Choroid plexus epithelial cell (primary cell): Measurements from ENCODE around the gene SLC11A1.
A peak's percentile ranks its signal among the peaks of the same experiment; 100 is the strongest.

Experiments
- DNase-seq: peaks from one replicate; pipeline ENCODE4 v3.0.0-alpha.2; 2010; ENCODE audit warnings: low read depth
- H3K4me3 ChIP-seq: 2 replicates; pipeline ENCODE4 v1.5.1; 2011; ENCODE audit warnings: low read depth, mild to moderate bottlenecking, control low read depth, low read length, moderate library complexity
- TF ChIP-seq, protein P1 (sequence below): conservative IDR thresholded peaks from 2 replicates; pipeline ENCODE4 v1.5.1; 2011; ENCODE audit warnings: low read depth, mild to moderate bottlenecking, control low read depth, inconsistent platforms, low read length, moderate library complexity

Gene SLC11A1

DNA sequence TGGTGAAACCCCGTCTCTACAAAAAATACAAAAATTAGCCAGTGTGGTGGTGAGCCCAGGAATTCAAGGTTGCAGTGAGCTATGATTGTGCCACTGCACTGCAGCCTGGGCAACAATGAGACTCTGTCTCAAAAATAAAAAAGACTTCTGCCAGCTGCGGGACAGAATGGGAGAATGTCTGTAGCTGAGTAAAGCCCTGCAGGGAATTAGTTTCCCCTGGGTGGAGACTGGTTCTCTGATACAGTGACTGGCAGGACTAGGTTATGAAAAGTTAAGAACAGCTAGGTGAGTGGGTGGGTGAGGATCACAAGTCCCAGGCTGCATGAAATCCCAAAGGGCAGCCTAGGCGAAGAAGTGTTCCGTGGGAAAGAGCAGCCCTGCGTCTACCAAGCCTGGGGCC is 39.2 kb upstream of the SLC11A1 start:
- DNase-seq: no peak
- TF ChIP-seq, protein P1, sequence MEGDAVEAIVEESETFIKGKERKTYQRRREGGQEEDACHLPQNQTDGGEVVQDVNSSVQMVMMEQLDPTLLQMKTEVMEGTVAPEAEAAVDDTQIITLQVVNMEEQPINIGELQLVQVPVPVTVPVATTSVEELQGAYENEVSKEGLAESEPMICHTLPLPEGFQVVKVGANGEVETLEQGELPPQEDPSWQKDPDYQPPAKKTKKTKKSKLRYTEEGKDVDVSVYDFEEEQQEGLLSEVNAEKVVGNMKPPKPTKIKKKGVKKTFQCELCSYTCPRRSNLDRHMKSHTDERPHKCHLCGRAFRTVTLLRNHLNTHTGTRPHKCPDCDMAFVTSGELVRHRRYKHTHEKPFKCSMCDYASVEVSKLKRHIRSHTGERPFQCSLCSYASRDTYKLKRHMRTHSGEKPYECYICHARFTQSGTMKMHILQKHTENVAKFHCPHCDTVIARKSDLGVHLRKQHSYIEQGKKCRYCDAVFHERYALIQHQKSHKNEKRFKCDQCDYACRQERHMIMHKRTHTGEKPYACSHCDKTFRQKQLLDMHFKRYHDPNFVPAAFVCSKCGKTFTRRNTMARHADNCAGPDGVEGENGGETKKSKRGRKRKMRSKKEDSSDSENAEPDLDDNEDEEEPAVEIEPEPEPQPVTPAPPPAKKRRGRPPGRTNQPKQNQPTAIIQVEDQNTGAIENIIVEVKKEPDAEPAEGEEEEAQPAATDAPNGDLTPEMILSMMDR: no peak
- H3K4me3 ChIP-seq: no peak overlapping the region

DNA sequence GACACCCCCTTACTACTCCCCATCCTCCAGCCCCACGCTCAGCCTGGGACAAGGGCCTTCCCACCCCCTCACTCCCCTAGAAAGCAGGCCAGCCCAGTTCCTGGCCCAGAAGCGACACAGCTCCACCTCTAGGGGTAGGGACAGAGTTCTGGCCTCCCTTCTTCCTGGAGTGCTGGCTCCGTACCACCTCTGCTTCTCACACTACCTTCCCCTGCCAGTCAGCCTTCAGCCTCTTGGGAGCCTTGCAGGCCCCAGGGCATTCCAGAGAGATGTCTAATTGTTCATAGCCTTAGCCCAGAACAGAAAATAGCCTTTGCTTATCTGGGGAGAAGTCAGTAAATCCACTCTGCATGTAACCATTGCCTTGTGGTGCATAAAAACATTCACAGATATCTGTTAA is 38.5 kb upstream of the SLC11A1 start:
- peak; percentile 78 for DNase-seq

DNA sequence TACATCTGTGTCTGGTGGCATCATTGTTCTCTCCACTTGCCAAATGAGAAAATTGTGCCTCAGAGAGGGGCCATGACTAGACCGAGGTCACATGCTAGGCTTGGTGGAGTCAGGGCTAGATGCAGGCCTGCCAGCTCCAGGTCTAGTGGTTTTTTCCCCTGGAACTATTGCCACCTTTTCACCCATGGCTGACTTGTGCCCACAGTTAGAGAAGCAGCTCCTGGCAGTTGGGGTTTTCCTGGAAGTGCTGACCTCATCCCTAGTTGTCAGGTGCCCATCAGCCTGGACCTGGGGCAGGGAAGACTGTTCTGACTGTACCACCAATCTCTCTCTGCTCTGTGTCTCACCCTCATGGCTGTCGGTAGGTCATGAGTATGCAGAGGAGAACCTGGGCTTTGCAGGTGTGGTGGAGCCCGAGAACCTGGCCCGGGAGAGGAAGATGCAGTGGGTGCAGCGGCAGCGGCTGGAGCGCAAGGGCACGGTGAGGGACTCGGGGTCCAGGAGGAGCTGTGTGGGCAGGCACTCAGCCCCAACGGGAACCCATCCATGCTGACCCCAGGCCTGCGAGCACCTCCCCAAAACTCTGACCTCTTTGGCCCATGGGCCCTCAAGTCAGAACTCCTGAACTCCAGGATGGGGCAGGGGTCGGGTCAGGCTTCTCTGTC is 37.9 kb upstream of the SLC11A1 start:
- DNase-seq: no peak
- no peak overlapping the region for H3K4me3 ChIP-seq
- TF ChIP-seq, protein P1: no peak

More for the DNA sequence above, 38.5 kb upstream of the SLC11A1 start:
- H3K4me3 ChIP-seq: no peak overlapping the region
- TF ChIP-seq, protein P1: no peak

DNA sequence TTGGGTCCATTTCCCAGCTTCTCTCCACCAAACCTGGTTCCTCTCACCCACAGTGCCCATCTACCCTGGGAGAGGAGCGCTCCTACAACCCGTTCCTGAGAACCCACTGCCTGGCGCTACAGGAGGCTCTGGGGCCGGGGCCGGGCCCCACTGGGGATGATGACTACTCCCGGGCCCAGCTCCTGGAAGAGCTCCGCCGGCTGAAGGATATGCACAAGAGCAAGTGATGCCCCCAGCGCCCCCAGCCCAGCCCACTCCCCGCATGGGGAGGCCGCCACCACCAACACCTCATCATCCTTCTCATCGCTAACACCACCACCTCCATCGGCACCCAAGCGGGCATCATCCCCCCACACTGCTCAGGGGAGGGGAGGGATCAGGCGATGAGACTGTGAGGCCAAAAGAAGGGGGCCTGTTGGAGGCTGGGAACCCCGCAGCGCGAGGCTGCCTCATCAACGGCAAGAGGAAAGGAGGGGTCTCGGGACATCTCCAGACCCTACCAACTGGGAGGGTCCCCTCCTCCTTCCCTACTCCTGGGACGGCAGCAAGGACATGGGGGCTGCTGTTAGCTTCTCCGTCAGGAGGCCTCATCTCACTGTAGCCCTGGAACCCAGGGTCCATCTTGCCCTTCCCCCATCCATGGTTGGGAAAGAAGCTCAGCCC is 37.2 kb upstream of the SLC11A1 start:
- TF ChIP-seq, protein P1: no peak
- no peak for DNase-seq
- no peak overlapping the region for H3K4me3 ChIP-seq

DNA sequence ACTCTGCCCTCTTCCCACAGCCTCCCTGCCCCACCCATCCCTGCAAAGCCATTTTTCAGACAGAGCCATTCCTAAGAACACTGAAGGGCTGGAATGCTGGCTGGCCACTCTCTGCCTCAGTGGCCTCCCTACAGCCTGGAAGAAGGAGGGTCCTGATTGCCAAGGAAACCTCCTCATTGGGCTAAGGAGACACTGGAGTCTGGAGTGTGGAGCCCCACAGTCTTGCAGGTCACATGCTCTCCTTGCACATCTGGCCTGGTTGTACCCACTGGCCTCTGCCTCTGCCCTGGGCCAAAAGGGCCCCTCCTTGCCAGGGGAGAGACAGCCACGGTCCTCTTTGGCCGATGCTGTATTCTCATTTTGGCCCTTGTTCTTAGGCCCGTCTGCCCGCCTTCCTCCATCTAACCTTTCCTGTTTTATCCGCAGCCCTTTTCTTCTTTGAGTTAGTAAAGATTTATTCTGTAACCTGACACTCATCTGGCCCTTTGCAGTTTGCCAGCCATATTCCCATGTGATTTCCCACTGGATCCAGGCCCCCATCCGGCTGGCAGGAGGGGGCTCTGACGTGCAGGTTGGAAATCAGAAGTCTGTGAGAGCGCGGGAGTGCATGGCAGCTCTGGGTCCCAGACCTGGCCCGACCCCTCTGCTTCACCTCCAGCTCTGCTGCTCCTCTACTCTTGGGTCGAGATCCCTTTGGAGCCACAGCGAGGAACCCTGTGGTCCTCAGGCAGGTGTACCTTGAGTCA is 36.4 kb upstream of the SLC11A1 start:
- no peak overlapping the region for H3K4me3 ChIP-seq
- no peak for DNase-seq
- TF ChIP-seq, protein P1: no peak

DNA sequence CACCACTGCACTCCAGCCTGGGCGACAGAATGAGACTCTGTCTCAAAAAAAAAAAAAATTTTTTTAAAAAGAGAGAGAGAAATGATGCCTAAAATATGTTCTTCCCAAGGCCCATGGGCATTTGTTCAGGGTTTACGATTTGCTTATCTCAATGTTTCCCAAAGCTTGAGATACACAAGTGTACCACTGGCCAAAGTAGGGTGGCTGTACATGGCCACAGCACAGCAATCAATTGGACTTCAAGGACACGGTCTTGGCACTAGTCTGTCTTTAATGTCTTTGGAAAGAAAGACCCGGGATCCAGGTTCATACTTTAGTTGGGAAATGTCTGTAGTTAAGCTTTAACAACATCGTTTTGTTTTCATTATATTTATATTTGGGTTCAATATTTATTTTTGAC is 34.9 kb upstream of the SLC11A1 start:
- TF ChIP-seq, protein P1: no peak
- DNase-seq: no peak
- no peak overlapping the region for H3K4me3 ChIP-seq
